ENCODE measurements around the gene FSTL3. TPM values are rescaled to one million over a fixed set of nuclear protein-coding genes. Genes with fewer than 3 reads are reported as not detected.
A peak's percentile ranks its signal among the peaks of the same experiment; 100 is the strongest.

Gene FSTL3
- total and polyA plus RNA-seq, 2 of the 13 experiments (the other 11 are each of a cell fraction or from before 2014, with no cell fraction given) = 13.5 to 15.6 TPM

- H3K79me2 ChIP-seq (ENCODE audit: insufficient read depth, low read length) = no peaks in the 10 kb centered on the region
- DNase-seq (ENCODE audit: low spot score) = no peak
- no peak overlapping the region for H3K9ac ChIP-seq (ENCODE audit: insufficient read depth, low read depth, low read length)
- no TSS peak for BruUV-seq (replicated peaks)
- H3K4me2 ChIP-seq (ENCODE audit: low read depth, low read length) = no peak overlapping the region
- H4K20me1 ChIP-seq (ENCODE audit: insufficient read depth, low read length) = no peaks in the 10 kb centered on the region
- no peaks in the 10 kb centered on the region for H3K36me3 ChIP-seq (replicated peaks in 1 of 2; ENCODE audit: control insufficient read depth in 1 of 2, insufficient read depth in 2 of 2, low read length in 2 of 2)
- H3K9me3 ChIP-seq (ENCODE audit: low read length) = no peaks in the 10 kb centered on the region
- no peaks in the 10 kb centered on the region for H3K27me3 ChIP-seq (ENCODE audit: control insufficient read depth in 1 of 2, insufficient read depth in 2 of 2, low read length in 2 of 2)
- ChIA-PET POLR2A (interaction anchor here (1.8 kb wide), 1 partner anchor 20 kb away, joined by 6 read pairs; no protein-coding TSS in a partner anchor), CTCF (ENCODE audit: low intra/inter-chr PET ratio, low total read pairs) (no interaction called here)
- no peak overlapping the region for H2AFZ ChIP-seq (ENCODE audit: low read length)
- ATAC-seq = no peak
- H3K27ac ChIP-seq (ENCODE audit: extremely low read length, insufficient read depth, low read length) = no peak overlapping the region
- TF ChIP-seq IRF9 (CRISPR knock-in tag; IDR thresholded peaks at IDR 0.05; ENCODE audit: borderline replicate concordance) = no peak
- TF ChIP-seq BCLAF1 (IDR thresholded peaks at IDR 0.05) = no peak
- TF ChIP-seq DR1 (CRISPR knock-in tag; IDR thresholded peaks at IDR 0.05) = no peak
- peak; percentile 71; the same call in 1 of the 2 replicates for TF ChIP-seq ZKSCAN1 (IDR thresholded peaks at IDR 0.05; ENCODE audit: low read length)
- H3K4me3 ChIP-seq (replicated peaks in 1 of 3; ENCODE audit: insufficient read depth in 1 of 3, low read depth in 2 of 3, low read length in 3 of 3) = no peak overlapping the region
- H3K4me1 ChIP-seq (ENCODE audit: insufficient read depth, low read length) = peaks cover 30% of the 10 kb centered on the region
- FAIRE-seq = no peak
- intact Hi-C loops (cut with micrococcal nuclease; ENCODE audit: unreplicated experiment) (no loop called here), in situ Hi-C loops (cut with HindIII; ENCODE audit: extremely low pct_ligation_motif_present, low pct_unique_long_range_greater_than_20kb) (no loop called here)
- WGBS (ENCODE audit: low lambda C conversion rate) = 93% methylated on average over 18 of the region's 18 CpGs
Observed at GRCh38 chr19:723714-724113, 47.5 kb downstream of the FSTL3 start.

All from HepG2 (cell line).